Suppressor macrophage treated with lipopolysaccharide for 1 hour (primary cell): ENCODE measurements around the gene FPGS.

Experiments
- DNase-seq, 3 donors: peaks; one replicate each; pipeline ENCODE4 v3.0.0-alpha.2; 2020 to 2022

FPGS gene

GRCh38 chr9:127814619-127815511 lies 12.2 kb downstream of the FPGS start:
- DNase-seq, result no peak

GRCh38 chr9:127815512-127816361 lies 13.1 kb downstream of the FPGS start:
- no peak for DNase-seq

GRCh38 chr9:127816362-127816725 lies 13.7 kb downstream of the FPGS start:
- DNase-seq, result no peak

- DNase-seq, result no peak
Measured at GRCh38 chr9:127816728-127817127, 14.0 kb downstream of the FPGS start.

GRCh38 chr9:127817881-127818434 lies 15.3 kb downstream of the FPGS start:
- DNase-seq, result no peak

GRCh38 chr9:127818574-127818973 lies 15.9 kb downstream of the FPGS start:
- no peak for DNase-seq

GRCh38 chr9:127822108-127822507 lies 19.4 kb downstream of the FPGS start:
- no peak for DNase-seq

- peak in 2 of 3 donors; percentile 27 to 42 for DNase-seq
Measured at GRCh38 chr9:127825319-127826051, 22.8 kb downstream of the FPGS start.

- no peak for DNase-seq
Measured at GRCh38 chr9:127826253-127826913, 23.7 kb downstream of the FPGS start.

GRCh38 chr9:127828262-127829031 lies 25.8 kb downstream of the FPGS start:
- peak; percentile 65 to 70 (median 69) for DNase-seq

- DNase-seq, result no peak
Measured at GRCh38 chr9:127829205-127829906, 26.7 kb downstream of the FPGS start.

GRCh38 chr9:127832248-127832647 lies 29.6 kb downstream of the FPGS start:
- DNase-seq, result no peak

GRCh38 chr9:127833555-127833954 lies 30.9 kb downstream of the FPGS start:
- DNase-seq, result peak; percentile 87 to 99 (median 98)

- DNase-seq, result peak; percentile 93 to 94 (median 93)
Measured at GRCh38 chr9:127835991-127836516, 33.4 kb downstream of the FPGS start.

- peak; percentile 20 to 40 (median 34) for DNase-seq
Measured at GRCh38 chr9:127836561-127836960, 33.9 kb downstream of the FPGS start.

GRCh38 chr9:127837346-127837745 lies 34.7 kb downstream of the FPGS start:
- no peak for DNase-seq

- peak; percentile 92 to 96 (median 92) for DNase-seq
Measured at GRCh38 chr9:127838375-127839078, 35.8 kb downstream of the FPGS start.

- no peak for DNase-seq
Measured at GRCh38 chr9:127841087-127841835, 38.6 kb downstream of the FPGS start.

- no peak for DNase-seq
Measured at GRCh38 chr9:127844821-127845359, 42.2 kb downstream of the FPGS start.
